Colonic mucosa (tissue), 4 donors: ENCODE data around the gene OPTN. TPM values are rescaled to one million over a fixed set of nuclear protein-coding genes. Genes with fewer than 3 reads are reported as not detected.

Source experiments
- DNase-seq: peaks from one replicate; pipeline ENCODE4 v3.0.0-alpha.2; 2020
- H3K27ac ChIP-seq: fragments of 200-600 bp; one replicate; pipeline ENCODE4 v1.8.0; 2021
- H3K27me3 ChIP-seq: fragments of 200-600 bp; one replicate; pipeline ENCODE4 v1.8.0; 2021
- H3K36me3 ChIP-seq: fragments of 200-600 bp; one replicate; pipeline ENCODE4 v1.8.0; 2021
- H3K4me1 ChIP-seq: fragments of 200-600 bp; one replicate; pipeline ENCODE4 v1.8.0; 2021; ENCODE audit warnings: mild to moderate bottlenecking
- H3K4me3 ChIP-seq: fragments of 200-600 bp; one replicate; pipeline ENCODE4 v1.8.0; 2021
- H3K9ac ChIP-seq, 2 donors: one replicate each; pipeline ENCODE4 v1.7.0; 2013; ENCODE audit warnings: control low read depth in 2 of 2, low read depth in 2 of 2, low read length in 2 of 2
- H3K9me3 ChIP-seq: fragments of 200-600 bp; one replicate; pipeline ENCODE4 v1.8.0; 2021
- CTCF ChIP-seq: fragments of 200-600 bp; IDR thresholded peaks from one replicate; pipeline ENCODE4 v1.8.0; 2022; ENCODE audit warnings: antibody characterized with exemption, mild to moderate bottlenecking
- intact Hi-C: fragments of 100-400 bp; cut with DNase I; formaldehyde crosslinking; loops from one replicate; pipeline ENCODE4 v1.14.1; 2022
- total RNA-seq, 2 donors: library from RNA; stranded (reverse); fragmentation: NEBNext Ultra II Directional in 1 of 2; extraction: Animal tissue kit (Norgen Biotek cat#: 25700) in 1 of 2; gene quantifications; one replicate each; pipeline ENCODE4 v1.2.1, GENCODE V29; 2021
- donor health status: healthy.
- donor health status: DM: no; HTN: no; CAD: no.
- donor health status: DM: no; HTN: no; CAD: no.

Gene OPTN
- total RNA-seq, 2 donors from 2014 or later: 59.8 to 122 TPM

GRCh38 chr10:13115832-13116803 is 16.2 kb downstream of the OPTN start:
- H3K27ac ChIP-seq: peak overlapping the region; percentile 78
- no peak overlapping the region for H3K4me3 ChIP-seq
- no peaks in the 10 kb centered on the region for H3K27me3 ChIP-seq
- no peaks in the 10 kb centered on the region for H3K4me1 ChIP-seq
- no peak for TF ChIP-seq CTCF
- H3K36me3 ChIP-seq: peaks cover 4% of the 10 kb centered on the region
- intact Hi-C loops: no loop called here
- DNase-seq: peak; percentile 76
- no peaks in the 10 kb centered on the region for H3K9me3 ChIP-seq
- peak overlapping the region in 1 of 2 donors; percentile 74 for H3K9ac ChIP-seq

- Histone ChIP-seq H3K27me3 (no peaks in the 10 kb centered on the region), H3K36me3 (peaks cover 8% of the 10 kb centered on the region), H3K4me3 (no peak overlapping the region), H3K9me3 (no peaks in the 10 kb centered on the region), H3K27ac (no peak overlapping the region), H3K9ac (no peak overlapping the region), H3K4me1 (no peaks in the 10 kb centered on the region)
- no peak for DNase-seq
- intact Hi-C loops: no loop called here
- no peak for TF ChIP-seq CTCF
Measured at GRCh38 chr10:13117841-13118783, 18.1 kb downstream of the OPTN start.

DNA sequence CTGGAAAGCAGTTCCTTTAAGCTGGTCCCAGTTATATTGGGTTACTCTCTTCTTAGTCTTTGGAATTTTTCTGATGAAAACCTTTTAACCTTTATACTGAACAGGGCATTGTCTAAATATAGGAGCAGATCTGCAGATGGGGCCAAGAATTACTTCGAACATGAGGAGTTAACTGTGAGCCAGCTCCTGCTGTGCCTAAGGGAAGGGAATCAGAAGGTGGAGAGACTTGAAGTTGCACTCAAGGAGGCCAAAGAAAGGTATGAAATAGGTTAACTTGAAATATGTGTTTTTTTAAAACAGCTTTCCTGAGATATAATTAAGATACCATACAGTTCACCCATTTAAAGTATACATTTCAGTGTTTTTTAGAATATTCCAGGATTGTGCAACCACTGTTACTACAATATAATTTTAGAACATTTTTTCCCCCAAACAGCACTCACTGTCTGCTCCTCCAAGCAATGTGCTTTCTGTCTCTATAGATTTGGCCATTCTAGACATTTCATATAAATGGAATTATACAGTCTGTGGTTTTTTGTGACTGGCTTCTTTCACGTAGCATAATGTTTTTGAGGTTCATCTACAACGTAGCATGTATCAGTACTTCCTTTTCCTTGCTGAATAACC is 18.9 kb downstream of the OPTN start:
- no peaks in the 10 kb centered on the region for H3K9me3 ChIP-seq
- DNase-seq: no peak
- H3K27ac ChIP-seq: no peak overlapping the region
- no peak overlapping the region for H3K9ac ChIP-seq
- H3K36me3 ChIP-seq: peaks cover 4% of the 10 kb centered on the region
- no peak for TF ChIP-seq CTCF
- no peaks in the 10 kb centered on the region for H3K4me1 ChIP-seq
- intact Hi-C loops: no loop called here
- H3K27me3 ChIP-seq: no peaks in the 10 kb centered on the region
- no peak overlapping the region for H3K4me3 ChIP-seq

DNA sequence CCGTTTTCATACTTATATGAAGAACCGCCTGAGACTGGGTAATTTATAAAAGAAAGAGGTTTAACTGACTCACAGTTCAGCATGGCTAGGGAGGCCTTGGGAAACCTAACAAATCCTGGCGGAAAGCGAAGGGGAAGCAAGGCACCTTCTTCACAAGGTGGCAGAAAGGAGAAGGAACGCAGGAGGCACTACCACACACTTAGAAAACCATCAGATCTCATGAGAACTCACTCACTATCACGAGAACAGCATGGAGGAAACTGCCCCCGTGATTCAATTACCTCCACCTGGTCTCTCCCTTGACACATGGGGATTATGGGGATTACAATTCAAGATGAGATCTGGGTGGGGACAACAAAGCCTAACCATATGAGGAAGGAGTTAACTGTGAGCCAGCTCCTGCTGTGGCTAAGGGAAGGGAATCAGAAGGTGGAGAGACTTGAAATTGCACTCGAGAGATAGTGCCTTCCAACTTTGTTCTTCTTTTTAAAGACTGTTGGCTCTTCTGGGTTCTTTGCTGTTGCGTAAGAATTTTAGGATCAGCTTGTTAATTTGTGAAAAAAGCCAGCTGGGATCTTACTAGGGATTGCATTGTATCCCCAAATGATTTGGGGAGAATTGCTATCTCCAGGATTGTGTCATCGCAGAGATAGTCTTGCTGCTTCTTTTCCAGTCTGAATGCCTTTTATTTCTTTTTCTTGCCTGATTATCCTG is 21.0 kb downstream of the OPTN start:
- no peak for DNase-seq
- H3K9me3 ChIP-seq: no peaks in the 10 kb centered on the region
- no peak overlapping the region for H3K27ac ChIP-seq
- H3K27me3 ChIP-seq: no peaks in the 10 kb centered on the region
- TF ChIP-seq CTCF: no peak
- intact Hi-C loops: no loop called here
- H3K9ac ChIP-seq: no peak overlapping the region
- H3K4me3 ChIP-seq: no peak overlapping the region
- H3K4me1 ChIP-seq: no peaks in the 10 kb centered on the region
- H3K36me3 ChIP-seq: peaks cover 3% of the 10 kb centered on the region

DNA sequence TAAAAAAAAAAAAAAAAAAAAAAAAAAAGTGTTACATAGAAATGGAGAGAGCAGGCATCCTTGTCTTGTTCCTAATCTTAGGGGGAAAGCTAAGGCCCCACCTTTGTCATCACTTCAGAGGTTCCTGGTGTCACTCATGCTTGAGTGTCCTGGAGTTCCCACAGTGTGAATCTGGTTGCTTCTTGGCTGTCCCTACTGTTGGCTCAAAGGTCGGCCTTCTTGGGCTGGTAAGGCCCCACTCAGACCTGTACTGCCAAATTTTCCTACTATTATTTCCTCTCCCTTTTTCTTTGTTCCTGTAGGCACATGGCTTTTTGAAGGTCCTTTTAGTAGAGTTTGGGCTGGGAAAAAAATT is 21.5 kb downstream of the OPTN start:
- Histone ChIP-seq H3K36me3 (peaks cover 3% of the 10 kb centered on the region), H3K9ac (no peak overlapping the region), H3K4me3 (no peak overlapping the region), H3K27me3 (no peaks in the 10 kb centered on the region), H3K27ac (no peak overlapping the region), H3K9me3 (no peaks in the 10 kb centered on the region), H3K4me1 (no peaks in the 10 kb centered on the region)
- no peak for TF ChIP-seq CTCF
- intact Hi-C loops: no loop called here
- no peak for DNase-seq
